AG04450 (cell line): ENCODE results near the gene NDRG4. TPM values are rescaled to one million over a fixed set of nuclear protein-coding genes. Genes with fewer than 3 reads are reported as not detected.

ENCODE experiments used
- CTCF ChIA-PET: fragments of 300-600, 350-600 bp; formaldehyde crosslinking; extraction: SDS; loops from one replicate; lab custom pipeline; 2022; ENCODE audit warnings: antibody characterized with exemption, inconsistent platforms; lab: Charles Lee
- POLR2A ChIA-PET: fragments of 350-600 bp; formaldehyde crosslinking; extraction: SDS; loops from one replicate; lab custom pipeline; 2021; ENCODE audit warnings: antibody characterized with exemption, inconsistent platforms; lab: Yijun Ruan, JAX
- DNase-seq: peaks from one replicate; pipeline ENCODE4 v3.0.0-alpha.2; 2011; ENCODE audit warnings: low read depth, low spot score
- H3K27ac ChIP-seq: one replicate; pipeline ENCODE4 v1.5.1; 2012; ENCODE audit warnings: low read depth, low read length, control low read depth
- H3K27me3 ChIP-seq: one replicate; pipeline ENCODE4 v1.6.0; 2012; ENCODE audit warnings: low read length; ENCODE audit not compliant: control insufficient read depth, insufficient read depth
- H3K4me3 ChIP-seq: 2 replicates; pipeline ENCODE4 v1.5.1; 2011; ENCODE audit warnings: mild to moderate bottlenecking, low read depth, low read length, control low read depth
- H3K9me3 ChIP-seq: 2 replicates; pipeline ENCODE4 v1.5.1; 2012; ENCODE audit warnings: low read length; ENCODE audit not compliant: control insufficient read depth, insufficient read depth
- CTCF ChIP-seq: IDR thresholded peaks from 2 replicates; pipeline ENCODE4 v1.5.1; 2011; ENCODE audit warnings: low read depth, low read length, control low read depth, inconsistent platforms
- polyA plus RNA-seq: library from polyadenylated mRNA; depleted of rRNA; stranded (reverse); fragments of >200 nt; gene quantifications from 2 replicates; pipeline ENCODE4 v1.2.3, GENCODE V29; 2011

The NDRG4 gene
- polyA plus RNA-seq, 1 experiment: 24.3 TPM

GRCh38 chr16:58459344-58460218, 40.4 kb upstream of the NDRG4 start:
- no peak for DNase-seq
- Histone ChIP-seq H3K27ac (no peak overlapping the region), H3K9me3 (no peaks in the 10 kb centered on the region), H3K4me3 (no peak overlapping the region), H3K27me3 (peaks cover 24% of the 10 kb centered on the region)
- TF ChIP-seq CTCF: no peak
- ChIA-PET CTCF (no interaction called here), POLR2A (no interaction called here)

- no peak for TF ChIP-seq CTCF
- CTCF ChIA-PET: interaction anchor here (0.7 kb wide), 1 partner anchor 13 kb away, joined by 7 read pairs; no protein-coding TSS in a partner anchor
Observed at GRCh38 chr16:58460219-58460610, 39.7 kb upstream of the NDRG4 start.

GRCh38 chr16:58461056-58461455, 38.9 kb upstream of the NDRG4 start:
- CTCF ChIA-PET: interaction anchor here (0.7 kb wide), 1 partner anchor 12 kb away, joined by 7 read pairs; no protein-coding TSS in a partner anchor
- Histone ChIP-seq H3K27ac (no peak overlapping the region), H3K9me3 (no peaks in the 10 kb centered on the region), H3K4me3 (no peak overlapping the region), H3K27me3 (peaks cover 36% of the 10 kb centered on the region)
- POLR2A ChIA-PET: no interaction called here
- no peak for TF ChIP-seq CTCF
- DNase-seq: no peak

More at GRCh38 chr16:58460219-58460610, 39.7 kb upstream of the NDRG4 start:
- Histone ChIP-seq H3K27ac (no peak overlapping the region), H3K4me3 (no peak overlapping the region), H3K9me3 (no peaks in the 10 kb centered on the region), H3K27me3 (peaks cover 28% of the 10 kb centered on the region)
- POLR2A ChIA-PET: no interaction called here
- DNase-seq: no peak

- Histone ChIP-seq H3K27me3 (peaks cover 41% of the 10 kb centered on the region), H3K4me3 (no peak overlapping the region), H3K9me3 (no peaks in the 10 kb centered on the region), H3K27ac (no peak overlapping the region)
- no peak for TF ChIP-seq CTCF
- DNase-seq: no peak
- CTCF ChIA-PET: interaction anchor here (1.5 kb wide), 1 partner anchor 125 kb away, joined by 6 read pairs; no protein-coding TSS in a partner anchor
- POLR2A ChIA-PET: no interaction called here
Observed at GRCh38 chr16:58461640-58462039, 38.3 kb upstream of the NDRG4 start.

GRCh38 chr16:58462089-58462488, 37.9 kb upstream of the NDRG4 start:
- H3K9me3 ChIP-seq: no peaks in the 10 kb centered on the region
- peaks cover 41% of the 10 kb centered on the region for H3K27me3 ChIP-seq
- no peak overlapping the region for H3K4me3 ChIP-seq
- ChIA-PET POLR2A (no interaction called here), CTCF (interaction anchor here (1.5 kb wide), 1 partner anchor 125 kb away, joined by 6 read pairs; no protein-coding TSS in a partner anchor)
- H3K27ac ChIP-seq: no peak overlapping the region
- DNase-seq: no peak
- TF ChIP-seq CTCF: no peak
